OCI-LY7 (cell line): ENCODE data around the gene CDKL1.

Experiments
- CTCF ChIP-seq: fragments of 200-600 bp; sonication (generic); conservative IDR thresholded peaks from 2 replicates; pipeline ENCODE4 v1.5.1; 2014; ENCODE audit warnings: mild to moderate bottlenecking, antibody characterized with exemption, low read length, moderate library complexity, mixed read lengths
- EZH2phosphoT487 ChIP-seq: fragments of 200-600 bp; sonication (generic); IDR thresholded peaks from 2 replicates; pipeline ENCODE4 v1.6.1; 2018; ENCODE audit warnings: low read depth, borderline replicate concordance, mild to moderate bottlenecking, mixed run types, antibody characterized with exemption, low read length, moderate library complexity, mixed read lengths

GRCh38 chr14:50357753-50358395 lies 38.8 kb downstream of the CDKL1 start:
- TF ChIP-seq CTCF: no peak
- no peak for TF ChIP-seq EZH2phosphoT487
